WTC11 (cell line): ENCODE data around the gene SCD5. TPM values are rescaled to one million over a fixed set of nuclear protein-coding genes. Genes with fewer than 3 reads are reported as not detected.
"Not testable (repeated sequence)": the region's sequence is repeated elsewhere in the genome, so short reads cannot be mapped to it uniquely, and the experiment has no call there.

Source experiments
- ATAC-seq: fragments of 200-7000 bp; cut with Tn5 transposase; 2 replicates; pipeline ENCODE4 v1.10.0; 2021; ENCODE audit warnings: mild to moderate bottlenecking, moderate library complexity
- CTCF ChIA-PET: fragments of 300-600 bp; sonication (Branson Sonifier 250); formaldehyde crosslinking; loops from one replicate; lab custom pipeline; 2021; ENCODE audit warnings: antibody characterized with exemption; lab: Charles Lee
- POLR2A ChIA-PET: fragments of 350-600 bp; sonication (Branson Sonifier 250); formaldehyde crosslinking; loops from one replicate; lab custom pipeline; 2021; ENCODE audit warnings: antibody characterized with exemption; lab: Charles Lee
- DNase-seq: peaks from one replicate; pipeline ENCODE4 v3.0.0; 2021; ENCODE audit warnings: low spot score
- H3K27ac Mint-ChIP-seq: 2 replicates; pipeline ENCODE4 v1.8.0; 2021; ENCODE audit warnings: mixed read lengths
- H3K27me3 Mint-ChIP-seq: 2 replicates; pipeline ENCODE4 v1.8.0; 2021; ENCODE audit warnings: low read depth, mild to moderate bottlenecking, moderate library complexity, mixed read lengths
- H3K36me3 Mint-ChIP-seq: 2 replicates; pipeline ENCODE4 v1.8.0; 2021; ENCODE audit warnings: mixed read lengths
- H3K4me1 Mint-ChIP-seq: 2 replicates; pipeline ENCODE4 v1.8.0; 2022; ENCODE audit warnings: mixed read lengths
- H3K4me3 Mint-ChIP-seq: 2 replicates; pipeline ENCODE4 v1.8.0; 2021; ENCODE audit warnings: mild to moderate bottlenecking, moderate library complexity, mixed read lengths
- H3K9me3 Mint-ChIP-seq: 2 replicates; pipeline ENCODE4 v1.8.0; 2021; ENCODE audit warnings: mixed read lengths
- AFF4 ChIP-seq: sonication (generic); formaldehyde crosslinking; IDR thresholded peaks from 2 replicates; pipeline ENCODE4 v1.8.1; 2023; ENCODE audit warnings: mild to moderate bottlenecking, missing genetic modification reagents, borderline replicate concordance
- ATF1 ChIP-seq: sonication (generic); formaldehyde crosslinking; IDR thresholded peaks from 2 replicates; pipeline ENCODE4 v1.8.1; 2023; ENCODE audit warnings: mild to moderate bottlenecking, moderate library complexity, missing genetic modification reagents
- ATF2 ChIP-seq: sonication (generic); formaldehyde crosslinking; IDR thresholded peaks from 2 replicates; pipeline ENCODE4 v1.8.1; 2022; ENCODE audit warnings: low read depth, missing genetic modification reagents, borderline replicate concordance
- ATF3 ChIP-seq: sonication (generic); formaldehyde crosslinking; conservative IDR thresholded peaks from 2 replicates; pipeline ENCODE4 v1.8.1; 2022; ENCODE audit warnings: mild to moderate bottlenecking, missing genetic modification reagents
- CDX4 ChIP-seq: fragments of 250-450 bp; sonication (Bioruptor Pico); IDR thresholded peaks from 2 replicates; pipeline ENCODE4 v1.9.0; 2021; ENCODE audit warnings: moderate library complexity, mild to moderate bottlenecking, inconsistent platforms, borderline replicate concordance
- CREM ChIP-seq: sonication (generic); formaldehyde crosslinking; IDR thresholded peaks from 2 replicates; pipeline ENCODE4 v1.8.1; 2022; ENCODE audit warnings: mild to moderate bottlenecking, missing genetic modification reagents, moderate library complexity
- EMX1 ChIP-seq: fragments of 250-450 bp; sonication (Bioruptor Pico); IDR thresholded peaks from 2 replicates; pipeline ENCODE4 v1.8.0; 2021; ENCODE audit warnings: mild to moderate bottlenecking
- GTF2I ChIP-seq: fragments of 250-450 bp; sonication (Bioruptor Pico); conservative IDR thresholded peaks from 2 replicates; pipeline ENCODE4 v1.4.0; 2021; ENCODE audit warnings: mild to moderate bottlenecking
- HMGXB4 ChIP-seq: sonication (generic); formaldehyde crosslinking; IDR thresholded peaks from 2 replicates; pipeline ENCODE4 v1.8.1; 2023; ENCODE audit warnings: mild to moderate bottlenecking, moderate library complexity, missing genetic modification reagents
- IRF1 ChIP-seq: sonication (generic); formaldehyde crosslinking; IDR thresholded peaks from 2 replicates; pipeline ENCODE4 v1.8.0; 2023; ENCODE audit warnings: missing genetic modification reagents
- KAT7 ChIP-seq: sonication (generic); formaldehyde crosslinking; IDR thresholded peaks from 2 replicates; pipeline ENCODE4 v1.8.1; 2023; ENCODE audit warnings: missing genetic modification reagents, mild to moderate bottlenecking, borderline replicate concordance
- MAX ChIP-seq: sonication (generic); formaldehyde crosslinking; IDR thresholded peaks from 2 replicates; pipeline ENCODE4 v1.8.0; 2022; ENCODE audit warnings: mild to moderate bottlenecking, missing genetic modification reagents
- NFE2L1 ChIP-seq: sonication (generic); formaldehyde crosslinking; IDR thresholded peaks from 2 replicates; pipeline ENCODE4 v1.8.1; 2023; ENCODE audit warnings: missing genetic modification reagents
- NFYB ChIP-seq: sonication (generic); formaldehyde crosslinking; conservative IDR thresholded peaks from 2 replicates; pipeline ENCODE4 v1.8.0; 2022; ENCODE audit warnings: low read depth, missing genetic modification reagents
- USF1 ChIP-seq: sonication (generic); formaldehyde crosslinking; IDR thresholded peaks from 2 replicates; pipeline ENCODE4 v1.8.0; 2022; ENCODE audit warnings: mild to moderate bottlenecking, missing genetic modification reagents
- ZBTB43 ChIP-seq: sonication (generic); formaldehyde crosslinking; IDR thresholded peaks from 2 replicates; pipeline ENCODE4 v1.8.1; 2023; ENCODE audit warnings: mild to moderate bottlenecking, missing genetic modification reagents
- ZNF138 ChIP-seq: sonication (generic); formaldehyde crosslinking; conservative IDR thresholded peaks from 2 replicates; pipeline ENCODE4 v1.8.1; 2022; ENCODE audit warnings: mild to moderate bottlenecking, moderate library complexity, missing genetic modification reagents
- total RNA-seq: library from RNA; stranded (reverse); gene quantifications from 3 replicates; pipeline ENCODE4 v1.2.3, GENCODE V29; 2021

The SCD5 gene
- total RNA-seq, 1 experiment from 2014 or later, result 6.3 TPM

- H3K27me3 Mint-ChIP-seq, result no peaks in the 10 kb centered on the region
- POLR2A ChIA-PET, result no interaction called here
- no peaks in the 10 kb centered on the region for H3K9me3 Mint-ChIP-seq
- no peaks in the 10 kb centered on the region for H3K4me1 Mint-ChIP-seq
- H3K4me3 Mint-ChIP-seq, result no peak overlapping the region
- ATAC-seq (no peak), DNase-seq (no peak)
- CTCF ChIA-PET, result interaction anchor here (1.1 kb wide), 1 partner anchor 179 kb away, joined by 3 read pairs; no protein-coding TSS in a partner anchor
- H3K27ac Mint-ChIP-seq, result no peak overlapping the region
- peaks cover 42% of the 10 kb centered on the region for H3K36me3 Mint-ChIP-seq
- TF ChIP-seq ATF1 (CRISPR knock-in tag), result no peak
- no peak for TF ChIP-seq USF1 (CRISPR knock-in tag)
- no peak for TF ChIP-seq ATF2
- TF ChIP-seq MAX (CRISPR knock-in tag), result no peak
- no peak for TF ChIP-seq CREM (CRISPR knock-in tag)
- TF ChIP-seq NFYB (CRISPR knock-in tag), result no peak
- no peak for TF ChIP-seq ZNF138 (CRISPR knock-in tag)
- no peak for TF ChIP-seq HMGXB4 (CRISPR knock-in tag)
- TF ChIP-seq KAT7 (CRISPR knock-in tag), result no peak
- no peak for TF ChIP-seq CDX4 (CRISPR knock-in tag)
- TF ChIP-seq EMX1 (CRISPR knock-in tag), result no peak
Measured at GRCh38 chr4:82833696-82834313, 35.2 kb upstream of the SCD5 start.

GRCh38 chr4:82833060-82833459, 34.5 kb upstream of the SCD5 start:
- POLR2A ChIA-PET, H3K4me1 Mint-ChIP-seq, CTCF ChIA-PET, H3K27me3 Mint-ChIP-seq, ATAC-seq, DNase-seq, H3K27ac Mint-ChIP-seq, H3K9me3 Mint-ChIP-seq, H3K4me3 Mint-ChIP-seq: not testable (repeated sequence)
- H3K36me3 Mint-ChIP-seq, result peaks cover 45% of the 10 kb centered on the region

GRCh38 chr4:82825425-82825824, 26.8 kb upstream of the SCD5 start:
- no peaks in the 10 kb centered on the region for H3K4me1 Mint-ChIP-seq
- H3K27me3 Mint-ChIP-seq, result no peaks in the 10 kb centered on the region
- no peak overlapping the region for H3K27ac Mint-ChIP-seq
- H3K36me3 Mint-ChIP-seq, result peaks cover 61% of the 10 kb centered on the region
- POLR2A ChIA-PET, result no interaction called here
- H3K9me3 Mint-ChIP-seq, result no peaks in the 10 kb centered on the region
- CTCF ChIA-PET, result no interaction called here
- DNase-seq, result no peak
- ATAC-seq, result no peak
- no peak overlapping the region for H3K4me3 Mint-ChIP-seq
- no peak for TF ChIP-seq NFE2L1 (CRISPR knock-in tag)
- TF ChIP-seq ATF3, result no peak
- TF ChIP-seq GTF2I (CRISPR knock-in tag), result no peak
- TF ChIP-seq AFF4 (CRISPR knock-in tag), result no peak
- TF ChIP-seq IRF1, result no peak
- no peak for TF ChIP-seq CDX4 (CRISPR knock-in tag)
- TF ChIP-seq ATF2, result no peak
- TF ChIP-seq ZBTB43 (CRISPR knock-in tag), result no peak
